Activated T-cell treated with anti-CD3 and anti-CD28 coated beads, Interleukin-2, amount 50 U/mL, for 72 hours (primary cell): ENCODE measurements around the gene FMN1. TPM values are rescaled to one million over a fixed set of nuclear protein-coding genes. Genes with fewer than 3 reads are reported as not detected.

Experiments used
- ATAC-seq, 2 donors: fragments of 150-1000 bp; cut with Tn5 transposase; replicated peaks in 1 of 2; 2 replicates each; pipeline ENCODE4 v1.10.0; 2021; ENCODE audit warnings: moderate library complexity in 2 of 2, mild to moderate bottlenecking in 1 of 2
- DNase-seq, 2 donors: peaks; one replicate each; pipeline ENCODE4 v3.0.0; 2021 to 2022; ENCODE audit warnings: mixed read lengths in 1 of 2
- H3K27ac Mint-ChIP-seq: one replicate; pipeline ENCODE4 v1.8.0; 2022; ENCODE audit warnings: mild to moderate bottlenecking, moderate library complexity, mixed read lengths
- H3K27me3 Mint-ChIP-seq: one replicate; pipeline ENCODE4 v1.8.0; 2022; ENCODE audit warnings: low read depth, mixed read lengths
- H3K36me3 Mint-ChIP-seq, 2 donors: one replicate each; pipeline ENCODE4 v1.8.0; 2022; ENCODE audit warnings: mixed read lengths in 2 of 2, mild to moderate bottlenecking in 1 of 2; ENCODE audit not compliant: insufficient read depth in 2 of 2
- H3K4me1 Mint-ChIP-seq: one replicate; pipeline ENCODE4 v1.8.0; 2022; ENCODE audit warnings: low read depth, mixed read lengths
- H3K4me3 Mint-ChIP-seq, 2 donors: one replicate each; pipeline ENCODE4 v1.8.0; 2022; ENCODE audit warnings: mild to moderate bottlenecking in 2 of 2, mixed read lengths in 2 of 2, moderate library complexity in 2 of 2
- H3K9me3 Mint-ChIP-seq, 2 donors: one replicate each; pipeline ENCODE4 v1.8.0; 2022; ENCODE audit warnings: mixed read lengths in 2 of 2
- total RNA-seq, 2 donors: library from RNA; stranded (reverse); gene quantifications; one replicate each; pipeline ENCODE4 v1.2.3, GENCODE V29; 2022

Gene FMN1
- total RNA-seq, 2 donors from 2014 or later, result 0.74 to 1.1 TPM

DNA sequence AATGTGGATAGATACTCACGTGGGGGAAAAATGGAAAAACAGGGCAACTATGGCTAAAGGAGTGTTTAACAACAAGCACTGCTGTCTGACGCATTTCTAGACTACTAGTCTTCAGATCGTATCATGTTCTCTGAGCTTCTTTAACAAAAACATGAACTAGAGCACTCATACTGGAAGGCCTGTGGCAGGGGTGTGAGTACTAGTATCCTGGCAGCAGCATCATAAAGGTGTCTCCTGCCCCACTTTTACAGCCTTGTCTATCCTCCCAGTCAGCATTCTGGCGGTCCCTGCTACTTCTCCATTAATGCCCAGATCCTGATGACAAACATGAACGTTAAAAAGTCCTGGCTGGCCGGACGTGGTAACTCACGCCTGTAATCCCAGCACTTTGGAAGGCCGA is 4.0 kb downstream of the FMN1 start:
- Mint-ChIP-seq H3K27ac (no peak overlapping the region), H3K4me1 (peaks cover 33% of the 10 kb centered on the region), H3K9me3 (no peaks in the 10 kb centered on the region), H3K4me3 (peak overlapping the region in 1 of 2 donors; percentile 28), H3K36me3 (no peaks in the 10 kb centered on the region), H3K27me3 (peaks cover 62% of the 10 kb centered on the region)
- DNase-seq, result peak; percentile 53 to 60
- ATAC-seq, result peak; percentile 76 to 81

DNA sequence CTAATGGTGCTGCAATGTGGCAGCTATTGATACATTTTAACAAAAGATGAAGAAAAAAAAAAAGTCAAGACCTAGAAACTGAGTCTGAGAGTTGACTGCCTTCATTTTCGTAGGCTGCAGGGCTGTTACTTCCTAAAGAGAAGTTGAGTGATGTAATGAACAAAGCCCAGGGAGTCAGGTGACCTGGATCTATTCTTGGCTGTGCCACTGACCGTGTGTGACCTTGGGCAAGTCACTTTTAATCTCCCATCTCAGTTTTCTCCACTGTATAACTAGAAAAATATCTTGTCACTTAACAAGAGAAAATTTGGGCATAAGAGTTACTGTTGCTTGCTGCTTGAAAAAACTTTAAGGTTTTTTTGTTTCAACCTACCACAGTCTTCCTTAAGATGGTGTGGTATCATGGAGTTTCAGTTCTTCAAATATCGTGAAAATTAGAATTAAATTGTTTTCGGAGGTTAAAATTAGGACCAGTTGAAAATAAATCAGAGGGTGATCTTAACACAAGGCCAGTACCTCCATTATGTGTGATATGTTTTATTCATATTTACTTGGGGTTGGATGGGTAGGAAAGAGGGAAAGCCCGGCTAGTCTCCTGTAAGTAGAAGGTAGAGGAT is 5.8 kb downstream of the FMN1 start:
- H3K36me3 Mint-ChIP-seq, result no peaks in the 10 kb centered on the region
- no peak overlapping the region for H3K27ac Mint-ChIP-seq
- H3K4me3 Mint-ChIP-seq, result no peak overlapping the region

DNA sequence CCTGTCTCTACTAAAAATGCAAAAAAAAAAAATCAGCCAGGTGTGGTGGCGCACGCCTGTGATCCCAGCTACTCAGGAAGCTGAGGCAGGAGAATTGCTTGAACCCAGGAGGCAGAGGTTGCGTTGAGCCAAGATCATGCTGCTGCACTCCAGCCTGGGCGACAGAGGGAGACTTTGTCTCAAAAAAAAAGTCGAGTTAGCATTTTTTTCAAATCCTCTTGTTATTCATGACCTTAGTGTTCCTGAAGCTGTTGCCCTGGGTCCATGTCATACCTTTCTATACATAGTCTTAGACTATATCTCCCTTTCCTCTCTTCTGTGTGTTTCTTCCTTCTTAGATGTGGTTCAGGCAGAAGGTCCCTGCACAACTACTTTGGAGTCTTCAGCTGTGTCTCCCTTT is 6.4 kb downstream of the FMN1 start:
- DNase-seq (no peak), ATAC-seq (no peak)
- H3K27me3 Mint-ChIP-seq, result peaks cover 54% of the 10 kb centered on the region
- no peaks in the 10 kb centered on the region for H3K9me3 Mint-ChIP-seq
- no peaks in the 10 kb centered on the region for H3K36me3 Mint-ChIP-seq
- no peak overlapping the region for H3K27ac Mint-ChIP-seq
- no peak overlapping the region for H3K4me3 Mint-ChIP-seq
- peaks cover 25% of the 10 kb centered on the region for H3K4me1 Mint-ChIP-seq

More for the DNA sequence above, 5.8 kb downstream of the FMN1 start:
- no peak for DNase-seq
- Mint-ChIP-seq H3K27me3 (peaks cover 60% of the 10 kb centered on the region), H3K9me3 (no peaks in the 10 kb centered on the region), H3K4me1 (peaks cover 25% of the 10 kb centered on the region)
- ATAC-seq, result no peak

DNA sequence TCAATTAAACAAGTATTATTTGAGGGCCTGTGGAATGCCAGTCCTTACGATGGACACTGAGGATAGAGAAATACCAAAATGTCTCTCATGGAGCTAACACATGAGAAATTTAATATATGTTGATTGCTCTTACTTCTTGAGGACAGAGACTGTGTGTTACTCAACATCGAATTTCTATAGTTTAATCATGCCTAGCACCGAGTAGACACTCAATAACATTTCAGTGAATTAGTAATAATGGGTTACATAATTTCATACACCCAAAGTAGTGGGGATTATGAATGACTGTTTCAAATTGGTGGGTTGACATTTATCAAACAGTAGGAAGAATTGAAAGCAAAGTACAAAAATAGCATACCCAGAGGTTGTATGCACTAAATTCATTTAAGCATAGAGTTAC is 11.2 kb downstream of the FMN1 start:
- Mint-ChIP-seq H3K36me3 (no peaks in the 10 kb centered on the region), H3K27ac (no peak overlapping the region), H3K4me3 (no peak overlapping the region), H3K27me3 (peaks cover 14% of the 10 kb centered on the region), H3K4me1 (peaks cover 6% of the 10 kb centered on the region), H3K9me3 (no peaks in the 10 kb centered on the region)
- DNase-seq (no peak), ATAC-seq (no peak)

DNA sequence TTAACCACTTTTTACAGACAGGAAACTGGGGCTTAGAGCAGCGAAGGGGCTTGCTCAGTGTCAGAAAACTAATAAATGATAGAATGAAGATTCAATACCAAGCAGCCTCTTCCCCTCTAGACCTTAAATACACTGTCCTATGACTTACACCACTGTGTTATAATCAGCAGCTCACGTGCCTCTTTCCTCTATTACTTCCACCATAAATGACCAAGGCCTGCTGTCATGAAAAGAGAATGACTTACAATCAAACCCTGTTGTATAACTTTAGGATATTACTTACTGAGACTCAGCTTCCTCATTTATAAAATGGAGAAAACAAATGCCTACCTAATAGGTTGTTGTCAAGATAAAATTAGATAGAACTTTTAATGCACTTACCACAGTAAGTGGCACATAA is 11.6 kb downstream of the FMN1 start:
- Mint-ChIP-seq H3K9me3 (no peaks in the 10 kb centered on the region), H3K4me1 (peaks cover 6% of the 10 kb centered on the region), H3K36me3 (no peaks in the 10 kb centered on the region), H3K27ac (no peak overlapping the region), H3K4me3 (no peak overlapping the region), H3K27me3 (peaks cover 10% of the 10 kb centered on the region)
- no peak for ATAC-seq
- DNase-seq, result no peak

DNA sequence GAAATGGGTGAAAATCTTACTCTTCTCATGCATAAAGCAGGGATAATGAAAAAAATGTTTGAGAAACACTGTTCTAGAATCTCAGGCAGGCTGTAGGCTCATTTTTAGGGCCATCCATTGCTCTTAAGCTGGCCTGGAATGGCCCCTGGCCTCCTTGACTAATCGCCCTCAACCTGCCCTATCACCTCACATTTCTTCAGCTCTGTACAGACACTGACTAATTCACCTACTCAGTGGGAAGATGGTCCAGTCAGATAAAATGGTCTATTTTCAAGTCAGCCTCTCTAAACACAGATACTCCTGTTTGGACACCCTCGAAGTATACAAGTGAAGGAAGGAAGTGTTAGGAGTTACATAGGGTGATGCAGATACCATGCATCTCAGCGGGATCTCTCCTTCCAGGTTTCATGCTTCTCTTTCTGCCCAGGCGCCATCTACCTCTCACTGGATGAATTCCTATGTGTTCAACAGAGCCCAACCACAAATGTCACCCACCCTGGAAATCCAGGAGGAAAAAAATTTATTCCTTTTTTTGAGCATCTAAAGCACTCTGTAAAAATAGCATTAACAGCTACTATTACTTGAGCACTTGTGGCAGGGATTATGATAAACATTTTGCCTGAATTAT is 12.1 kb downstream of the FMN1 start:
- Mint-ChIP-seq H3K4me1 (peaks cover 6% of the 10 kb centered on the region), H3K36me3 (no peaks in the 10 kb centered on the region), H3K9me3 (no peaks in the 10 kb centered on the region), H3K27me3 (peaks cover 9% of the 10 kb centered on the region), H3K4me3 (no peak overlapping the region), H3K27ac (no peak overlapping the region)
- ATAC-seq (peak; percentile 31 to 60), DNase-seq (no peak)

DNA sequence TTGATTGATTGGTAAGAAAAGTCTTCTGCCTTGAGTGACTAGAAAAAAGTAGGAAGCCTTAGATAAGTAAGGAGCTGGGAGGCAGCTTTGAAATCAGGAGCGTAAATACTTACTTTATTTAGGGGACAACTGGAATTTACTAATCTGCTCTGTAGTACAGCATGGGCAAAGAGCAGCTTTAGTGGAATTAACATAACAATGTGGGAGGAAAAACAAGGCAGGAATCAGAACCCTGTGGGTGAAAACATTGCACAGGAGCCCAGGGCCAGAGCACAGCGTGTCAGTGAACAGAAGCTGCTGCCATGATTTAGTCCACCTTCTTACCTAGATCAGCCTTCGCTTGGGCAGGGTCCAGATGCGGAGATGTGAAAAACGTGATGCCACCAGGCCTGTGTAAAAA is 14.6 kb downstream of the FMN1 start:
- H3K4me1 Mint-ChIP-seq, result no peaks in the 10 kb centered on the region
- no peak for ATAC-seq

DNA sequence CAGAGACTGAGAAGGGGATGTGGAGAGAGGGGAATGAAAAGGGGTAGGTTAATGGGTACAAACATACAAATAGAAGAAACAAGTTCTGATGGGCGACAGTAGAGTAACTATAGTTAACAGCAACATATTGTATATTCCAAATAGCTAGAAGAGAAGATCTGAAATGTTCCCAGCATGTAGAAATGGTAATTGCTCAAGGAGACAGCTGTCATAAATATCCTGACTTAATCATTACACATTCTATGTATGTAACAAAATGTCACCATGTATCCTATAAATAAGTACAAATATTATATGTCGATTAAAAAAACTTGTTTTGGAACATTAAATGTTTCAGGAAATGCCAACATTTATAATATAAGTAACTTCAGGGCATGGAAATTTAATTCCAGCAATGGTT is 23.3 kb downstream of the FMN1 start:
- Mint-ChIP-seq H3K36me3 (peaks cover 2 to 4% of the 10 kb centered on the region in 2 donors), H3K27ac (no peak overlapping the region), H3K27me3 (peaks cover 14% of the 10 kb centered on the region), H3K4me3 (no peak overlapping the region), H3K9me3 (no peaks in the 10 kb centered on the region), H3K4me1 (no peaks in the 10 kb centered on the region)
- no peak for DNase-seq
- no peak for ATAC-seq

More for the DNA sequence above, 14.6 kb downstream of the FMN1 start:
- H3K4me3 Mint-ChIP-seq, result no peak overlapping the region
- no peak overlapping the region for H3K27ac Mint-ChIP-seq
- no peaks in the 10 kb centered on the region for H3K36me3 Mint-ChIP-seq
- no peak for DNase-seq
- no peaks in the 10 kb centered on the region for H3K9me3 Mint-ChIP-seq
- no peaks in the 10 kb centered on the region for H3K27me3 Mint-ChIP-seq

DNA sequence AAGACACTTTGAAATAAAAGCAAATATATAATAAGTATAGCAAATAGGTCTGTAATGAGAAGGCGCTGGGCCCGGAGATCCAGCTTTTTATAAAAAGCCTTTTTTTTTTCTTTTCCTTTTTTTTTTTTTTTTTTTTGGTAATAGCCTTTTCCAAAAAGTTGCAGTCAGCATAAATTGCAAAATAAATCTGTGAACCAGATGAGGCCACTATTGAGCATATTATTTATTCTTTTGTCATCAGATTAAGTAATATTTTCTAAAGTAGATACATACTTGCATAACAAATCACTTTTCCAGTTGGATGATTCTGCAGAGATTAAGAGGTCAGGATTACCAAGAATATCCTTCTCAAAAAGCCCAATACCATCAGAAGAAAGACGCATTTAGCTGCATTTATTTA is 24.9 kb downstream of the FMN1 start:
- Mint-ChIP-seq H3K9me3 (no peaks in the 10 kb centered on the region), H3K4me3 (no peak overlapping the region), H3K27ac (no peak overlapping the region), H3K4me1 (no peaks in the 10 kb centered on the region), H3K36me3 (peaks cover 2 to 4% of the 10 kb centered on the region in 2 donors), H3K27me3 (peaks cover 14% of the 10 kb centered on the region)
- ATAC-seq, result no peak
- no peak for DNase-seq

DNA sequence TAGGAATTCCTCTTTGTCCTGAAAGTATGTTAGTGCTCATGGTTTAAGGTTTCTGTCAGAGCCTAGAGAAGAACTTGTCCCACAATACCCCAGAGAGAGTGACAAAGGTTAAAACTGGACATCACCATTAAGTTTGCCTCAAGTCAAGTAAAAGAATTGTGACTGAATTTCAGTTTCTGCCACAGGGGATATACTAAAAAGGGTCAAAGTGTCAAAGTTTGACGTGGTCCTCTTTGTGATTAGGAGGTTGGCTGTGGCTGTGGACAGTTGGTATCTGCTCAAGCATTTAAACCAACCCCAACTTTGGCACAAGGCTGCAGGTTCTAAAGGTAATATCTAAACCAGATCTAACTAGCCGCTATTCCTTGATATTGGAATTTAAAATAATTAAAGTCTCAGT is 26.1 kb downstream of the FMN1 start:
- H3K36me3 Mint-ChIP-seq, result peaks cover 2 to 4% of the 10 kb centered on the region in 2 donors
- no peak for DNase-seq
- ATAC-seq, result no peak
- no peaks in the 10 kb centered on the region for H3K9me3 Mint-ChIP-seq
- H3K4me3 Mint-ChIP-seq, result no peak overlapping the region
- H3K4me1 Mint-ChIP-seq, result no peaks in the 10 kb centered on the region
- H3K27ac Mint-ChIP-seq, result no peak overlapping the region
- peaks cover 21% of the 10 kb centered on the region for H3K27me3 Mint-ChIP-seq

DNA sequence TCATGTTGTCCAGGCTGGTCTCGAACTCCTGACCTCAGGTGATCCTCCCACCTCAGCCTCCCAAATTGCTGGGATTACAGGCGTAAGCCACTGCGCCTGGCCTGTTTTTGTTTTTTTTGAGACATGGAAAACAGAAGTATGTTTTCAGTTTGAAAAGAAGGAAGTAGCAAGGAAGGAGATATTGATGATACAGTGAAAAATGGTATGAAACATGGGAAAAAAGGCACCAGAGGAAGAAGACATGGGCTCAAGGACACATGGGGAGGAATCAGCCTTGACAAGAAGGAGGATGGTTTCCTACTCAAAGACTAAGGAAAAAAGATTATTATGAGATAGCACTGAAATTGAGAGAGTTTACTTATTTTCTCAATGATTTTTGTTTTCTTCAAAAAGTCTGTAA is 30.7 kb downstream of the FMN1 start:
- Mint-ChIP-seq H3K4me3 (no peak overlapping the region), H3K27ac (no peak overlapping the region), H3K27me3 (peaks cover 25% of the 10 kb centered on the region), H3K36me3 (peaks cover 2% of the 10 kb centered on the region in 2 donors), H3K4me1 (peaks cover 14% of the 10 kb centered on the region), H3K9me3 (no peaks in the 10 kb centered on the region)
- ATAC-seq, result no peak
- no peak for DNase-seq

DNA sequence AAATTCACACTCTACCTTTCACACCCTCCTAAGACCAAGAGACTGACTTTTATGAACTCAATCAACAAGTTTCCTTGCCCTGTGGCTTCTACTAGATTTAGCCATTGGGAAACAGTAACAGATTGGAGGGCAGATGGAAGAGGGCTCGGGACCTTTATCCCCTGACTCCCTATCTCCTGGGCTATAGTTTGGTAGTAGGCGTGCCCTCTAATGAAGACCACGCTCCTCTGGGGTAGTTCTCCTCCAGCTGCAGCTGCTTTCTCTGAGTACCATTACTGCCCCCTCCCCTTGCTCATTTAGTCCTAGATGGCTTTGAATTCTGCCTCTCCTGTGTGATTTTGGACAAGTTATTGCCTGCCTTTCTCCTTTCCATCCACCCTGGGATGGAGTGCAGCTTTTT is 33.3 kb downstream of the FMN1 start:
- H3K4me3 Mint-ChIP-seq, result no peak overlapping the region
- H3K27me3 Mint-ChIP-seq, result peaks cover 33% of the 10 kb centered on the region
- no peak overlapping the region for H3K27ac Mint-ChIP-seq
- DNase-seq, result no peak
- no peaks in the 10 kb centered on the region for H3K36me3 Mint-ChIP-seq
- peaks cover 14% of the 10 kb centered on the region for H3K4me1 Mint-ChIP-seq
- no peak for ATAC-seq
- no peaks in the 10 kb centered on the region for H3K9me3 Mint-ChIP-seq

DNA sequence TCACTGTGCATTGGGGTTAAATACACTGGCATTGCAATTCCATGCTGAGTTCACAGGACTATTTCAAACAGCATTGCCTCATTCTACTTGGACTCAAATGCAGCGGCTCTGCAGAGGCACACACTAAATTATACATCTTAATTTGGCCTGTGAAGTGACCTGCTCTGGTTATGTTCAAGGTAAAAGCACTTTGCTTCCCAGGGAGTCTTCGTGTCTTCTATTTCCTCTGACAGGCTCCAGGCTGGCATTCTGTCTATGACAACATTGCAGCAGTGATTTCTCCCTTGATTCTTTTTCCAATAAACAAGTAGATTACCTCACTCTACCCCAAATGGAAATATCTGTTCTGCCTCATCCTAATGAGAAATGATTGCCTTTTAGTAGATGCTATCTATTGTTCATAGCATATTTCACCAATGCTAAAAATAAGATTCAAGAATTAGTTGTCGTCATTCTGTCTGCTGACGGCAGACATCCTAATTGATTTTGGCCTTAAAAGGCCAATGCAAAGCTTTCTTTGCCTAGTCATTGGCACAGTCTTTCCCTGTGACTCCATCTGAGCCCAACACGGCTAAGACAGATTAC is 33.8 kb downstream of the FMN1 start:
- ATAC-seq, result no peak
- H3K27me3 Mint-ChIP-seq, result peaks cover 33% of the 10 kb centered on the region

More for the DNA sequence above, 33.8 kb downstream of the FMN1 start:
- Mint-ChIP-seq H3K36me3 (no peaks in the 10 kb centered on the region), H3K4me1 (peaks cover 14% of the 10 kb centered on the region), H3K4me3 (no peak overlapping the region), H3K9me3 (no peaks in the 10 kb centered on the region), H3K27ac (no peak overlapping the region)
- DNase-seq, result no peak
